CD4-positive, alpha-beta T cell (primary cell): ENCODE data around the gene PTPRT. TPM values are rescaled to one million over a fixed set of nuclear protein-coding genes. Genes with fewer than 3 reads are reported as not detected.

Source experiments
- ATAC-seq: fragments of 200-7000 bp; cut with Tn5 transposase; one replicate; pipeline ENCODE4 v1.10.0; 2022; ENCODE audit warnings: mild to moderate bottlenecking; ENCODE audit not compliant: poor library complexity
- CTCF ChIA-PET: fragments of 350-600 bp; sonication (Branson Sonifier 250); formaldehyde crosslinking; loops from one replicate; lab custom pipeline; 2021; ENCODE audit warnings: antibody characterized with exemption, inconsistent platforms; lab: Charles Lee
- POLR2A ChIA-PET: fragments of 350-600 bp; sonication (Branson Sonifier 250); formaldehyde crosslinking; loops from one replicate; lab custom pipeline; 2021; ENCODE audit warnings: antibody characterized with exemption, inconsistent platforms; lab: Charles Lee
- DNase-seq, 14 experiments: peaks; one replicate each; pipeline ENCODE4 v3.0.0-alpha.2; 2013 to 2020; ENCODE audit warnings: mixed read lengths in 2 of 14
- H3K27ac ChIP-seq, 2 donors: one replicate each; pipeline versions ENCODE4 v1.5.1 to v1.7.0; 2013; ENCODE audit warnings: low read length in 2 of 2, low read depth in 1 of 2, mild to moderate bottlenecking in 1 of 2
- H3K27me3 ChIP-seq, 2 experiments: 1 replicate in 1 of 2; 2 replicates in 1 of 2; pipeline versions ENCODE4 v1.6.1 to v1.7.0; 2013; ENCODE audit warnings: low read length in 2 of 2, control low read depth in 1 of 2, mild to moderate bottlenecking in 1 of 2, moderate library complexity in 1 of 2; ENCODE audit not compliant: insufficient read depth in 2 of 2, control insufficient read depth in 1 of 2
- H3K36me3 ChIP-seq: one replicate; pipeline ENCODE4 v1.6.1; 2013; ENCODE audit warnings: low read length, control low read depth; ENCODE audit not compliant: insufficient read depth
- H3K4me1 ChIP-seq: one replicate; pipeline ENCODE4 v1.6.1; 2013; ENCODE audit warnings: low read length, control low read depth; ENCODE audit not compliant: insufficient read depth
- H3K4me3 ChIP-seq: one replicate; pipeline ENCODE4 v1.5.1; 2013; ENCODE audit warnings: mild to moderate bottlenecking, low read length, moderate library complexity
- H3K9me3 ChIP-seq, 2 experiments: 1 replicate in 1 of 2; 2 replicates in 1 of 2; pipeline versions ENCODE4 v1.6.1 to v1.7.0; 2013; ENCODE audit warnings: low read length in 2 of 2, mild to moderate bottlenecking in 2 of 2, control low read depth in 1 of 2, moderate library complexity in 1 of 2; ENCODE audit not compliant: control insufficient read depth in 1 of 2, insufficient read depth in 1 of 2
- H3K27ac Mint-ChIP-seq: one replicate; pipeline ENCODE4 v1.8.0; 2020; ENCODE audit warnings: mixed read lengths
- H3K27me3 Mint-ChIP-seq: one replicate; pipeline ENCODE4 v1.8.0; 2021; ENCODE audit warnings: mixed read lengths
- H3K36me3 Mint-ChIP-seq: one replicate; pipeline ENCODE4 v1.8.0; 2021; ENCODE audit warnings: low read depth, mixed read lengths
- H3K4me1 Mint-ChIP-seq: one replicate; pipeline ENCODE4 v1.8.0; 2021; ENCODE audit warnings: low read depth, mixed read lengths
- H3K4me3 Mint-ChIP-seq: one replicate; pipeline ENCODE4 v1.8.0; 2020; ENCODE audit warnings: mild to moderate bottlenecking, mixed read lengths
- H3K9me3 Mint-ChIP-seq: one replicate; pipeline ENCODE4 v1.8.0; 2020; ENCODE audit warnings: mixed read lengths
- CTCF ChIP-seq: fragments of 200-600 bp; IDR thresholded peaks from one replicate; pipeline ENCODE4 v1.8.0; 2022; ENCODE audit warnings: antibody characterized with exemption, mild to moderate bottlenecking
- intact Hi-C, 2 experiments: fragments of 100-400 bp; cut with DNase I in 1 of 2; cut with micrococcal nuclease in 1 of 2; formaldehyde crosslinking; loops; one replicate each; pipeline versions ENCODE4 v1.15.1 to v1.9.0; 2023 to 2025; cut with DNase I, micrococcal nuclease
- total RNA-seq, 174 experiments: library from RNA in 2 of 174; stranded (reverse) in 2 of 174; gene quantifications; one replicate each; pipeline ENCODE4 v1.2.3 and lab custom pipeline; 2021 to 2026

Gene PTPRT
- total RNA-seq, 2 experiments from 2014 or later, result not detected

DNA sequence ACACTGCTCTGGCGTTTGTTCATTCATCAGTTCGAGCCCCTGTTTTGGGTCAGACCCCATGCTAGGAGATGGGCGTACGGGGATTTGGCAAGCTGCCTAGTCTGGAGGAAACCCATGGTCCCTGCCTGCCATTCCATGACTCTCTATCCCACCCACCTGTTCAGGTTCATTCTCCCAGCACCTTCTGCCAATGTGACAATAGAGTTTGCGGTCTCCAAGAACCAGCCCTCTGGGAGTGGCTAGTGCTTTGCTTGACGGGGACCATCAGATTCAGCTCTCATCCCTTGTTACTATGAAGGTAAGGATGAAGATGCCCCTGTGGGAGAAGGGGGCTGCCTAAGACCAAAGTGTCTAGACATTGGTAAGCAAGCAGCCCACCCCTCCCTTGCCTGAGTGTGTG, 345.0 kb downstream of the PTPRT start:
- H3K27ac Mint-ChIP-seq, result no peak overlapping the region
- H3K27me3 ChIP-seq, result no peaks in the 10 kb centered on the region
- H3K4me3 ChIP-seq, result no peak overlapping the region
- DNase-seq, result no peak
- H3K9me3 Mint-ChIP-seq, result peaks cover 14% of the 10 kb centered on the region
- no peak for ATAC-seq
- TF ChIP-seq CTCF, result no peak
- H3K4me1 Mint-ChIP-seq, result no peaks in the 10 kb centered on the region
- no peaks in the 10 kb centered on the region for H3K36me3 Mint-ChIP-seq
- intact Hi-C loops, result no loop called here
- no peak overlapping the region for H3K4me3 Mint-ChIP-seq
- no peak overlapping the region for H3K27ac ChIP-seq
- H3K9me3 ChIP-seq, result peaks cover 0 to 12% of the 10 kb centered on the region in 2 experiments
- ChIA-PET POLR2A (no interaction called here), CTCF (no interaction called here)
- H3K27me3 Mint-ChIP-seq, result no peaks in the 10 kb centered on the region
- H3K4me1 ChIP-seq, result no peaks in the 10 kb centered on the region
- no peaks in the 10 kb centered on the region for H3K36me3 ChIP-seq

DNA sequence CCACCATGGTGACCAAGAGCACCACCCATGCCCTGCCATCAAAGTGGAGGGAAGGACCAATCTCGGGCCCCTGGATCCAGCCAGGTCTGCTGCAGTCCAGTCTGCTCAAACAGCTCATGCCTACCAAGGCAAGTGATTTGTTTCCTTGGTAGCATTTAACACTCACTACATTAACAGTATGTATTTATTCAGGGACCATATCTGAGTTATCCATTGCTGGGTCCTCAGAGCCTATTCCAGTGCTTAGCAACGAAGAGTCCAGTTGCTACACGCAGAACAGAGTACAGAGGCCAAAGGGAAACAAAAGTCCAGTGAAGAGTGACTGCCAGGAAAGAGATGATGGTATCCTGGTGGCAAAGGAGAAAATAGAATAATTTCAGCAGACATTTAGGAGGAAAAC, 352.2 kb downstream of the PTPRT start:
- H3K4me1 Mint-ChIP-seq, result no peaks in the 10 kb centered on the region
- no peak for DNase-seq
- H3K27ac ChIP-seq, result no peak overlapping the region

GRCh38 chr20:42836339-42836738, 353.4 kb downstream of the PTPRT start:
- no peaks in the 10 kb centered on the region for H3K9me3 Mint-ChIP-seq
- no peak for ATAC-seq
- no peaks in the 10 kb centered on the region for H3K4me1 ChIP-seq
- no peaks in the 10 kb centered on the region for H3K27me3 Mint-ChIP-seq
- POLR2A ChIA-PET, result no interaction called here
- H3K36me3 ChIP-seq, result no peaks in the 10 kb centered on the region
- no peak for TF ChIP-seq CTCF
- no peak for DNase-seq
- no peak overlapping the region for H3K4me3 Mint-ChIP-seq
- no peak overlapping the region for H3K27ac Mint-ChIP-seq
- H3K4me3 ChIP-seq, result no peak overlapping the region
- no peaks in the 10 kb centered on the region for H3K4me1 Mint-ChIP-seq
- intact Hi-C loops, result no loop called here
- H3K27ac ChIP-seq, result no peak overlapping the region
- H3K27me3 ChIP-seq, result no peaks in the 10 kb centered on the region
- CTCF ChIA-PET, result no interaction called here
- peaks cover 0 to 9% of the 10 kb centered on the region in 2 experiments for H3K9me3 ChIP-seq
- no peaks in the 10 kb centered on the region for H3K36me3 Mint-ChIP-seq

More for the DNA sequence above, 352.2 kb downstream of the PTPRT start:
- intact Hi-C loops, result no loop called here
- H3K36me3 ChIP-seq, result no peaks in the 10 kb centered on the region
- H3K36me3 Mint-ChIP-seq, result no peaks in the 10 kb centered on the region
- CTCF ChIA-PET, result no interaction called here
- peaks cover 0 to 9% of the 10 kb centered on the region in 2 experiments for H3K9me3 ChIP-seq
- ATAC-seq, result no peak
- peaks cover 2% of the 10 kb centered on the region for H3K9me3 Mint-ChIP-seq
- no peak overlapping the region for H3K27ac Mint-ChIP-seq
- no peaks in the 10 kb centered on the region for H3K27me3 ChIP-seq
- TF ChIP-seq CTCF, result no peak
- H3K27me3 Mint-ChIP-seq, result no peaks in the 10 kb centered on the region
- POLR2A ChIA-PET, result no interaction called here
- no peaks in the 10 kb centered on the region for H3K4me1 ChIP-seq
- H3K4me3 Mint-ChIP-seq, result no peak overlapping the region
- no peak overlapping the region for H3K4me3 ChIP-seq
